K562 (cell line): ENCODE results near the gene POLD1. TPM values are rescaled to one million over a fixed set of nuclear protein-coding genes. Genes with fewer than 3 reads are reported as not detected.
A peak's percentile ranks its signal among the peaks of the same experiment; 100 is the strongest.

Experiments used
- BRF1 ChIP-seq: IDR thresholded peaks from 3 replicates; pipeline ENCODE4 v1.6.1; 2011; ENCODE audit warnings: borderline replicate concordance, mild to moderate bottlenecking; ENCODE audit not compliant: insufficient read length; ENCODE audit errors: extremely low read depth
- DEAF1 ChIP-seq: fragments of 450-650 bp; formaldehyde crosslinking; IDR thresholded peaks from 2 replicates; pipeline ENCODE4 v1.4.0; 2020; ENCODE audit warnings: mild to moderate bottlenecking, moderate library complexity
- DMBX1 ChIP-seq: fragments of 250-450 bp; sonication (Bioruptor Pico); IDR thresholded peaks from 2 replicates; pipeline ENCODE4 v1.8.0; 2022; ENCODE audit warnings: inconsistent platforms, mild to moderate bottlenecking, moderate library complexity, borderline replicate concordance
- E2F1 ChIP-seq: sonication (generic); formaldehyde crosslinking; IDR thresholded peaks from 2 replicates; pipeline ENCODE4 v1.8.1; 2023; ENCODE audit warnings: mild to moderate bottlenecking, missing genetic modification reagents, moderate library complexity
- HMGN3 ChIP-seq: IDR thresholded peaks from 2 replicates; pipeline ENCODE4 v1.6.1; 2011; ENCODE audit warnings: borderline replicate concordance, low read depth, mild to moderate bottlenecking, mixed read lengths, low read length; ENCODE audit not compliant: insufficient read length; ENCODE audit errors: extremely low read depth
- IRF9 ChIP-seq: fragments of 450-650 bp; IDR thresholded peaks from 2 replicates; pipeline ENCODE4 v1.6.1; 2016; ENCODE audit warnings: missing biosample characterization, missing genetic modification characterization
- MXD1 ChIP-seq: fragments of 250-450 bp; sonication (Bioruptor Pico); IDR thresholded peaks from 2 replicates; pipeline ENCODE4 v1.8.0; 2021; ENCODE audit warnings: borderline replicate concordance, mild to moderate bottlenecking, moderate library complexity; ENCODE audit not compliant: poor library complexity, severe bottlenecking
- OTX1 ChIP-seq: fragments of 450-650 bp; formaldehyde crosslinking; IDR thresholded peaks from 2 replicates; pipeline ENCODE4 v1.4.0; 2022; ENCODE audit warnings: mild to moderate bottlenecking
- POLR3A ChIP-seq: IDR thresholded peaks from 2 replicates; pipeline ENCODE4 v1.6.1; 2011; ENCODE audit warnings: borderline replicate concordance, mild to moderate bottlenecking, moderate library complexity; ENCODE audit not compliant: insufficient read length, insufficient read depth; ENCODE audit errors: extremely low read depth
- RUNX1 ChIP-seq: sonication (generic); IDR thresholded peaks from 2 replicates; pipeline ENCODE4 v1.6.1; 2016; ENCODE audit warnings: antibody characterized with exemption, low read depth
- SLC30A9 ChIP-seq: fragments of 250-450 bp; sonication (Bioruptor Pico); IDR thresholded peaks from 2 replicates; pipeline ENCODE4 v1.8.0; 2022; ENCODE audit warnings: mild to moderate bottlenecking, moderate library complexity
- SMARCA4 ChIP-seq: fragments of 450-650 bp; IDR thresholded peaks from 2 replicates; pipeline ENCODE4 v1.6.1; 2016
- STAT5A ChIP-seq: IDR thresholded peaks from 2 replicates; pipeline ENCODE4 v1.6.1; 2012; ENCODE audit warnings: low read length, inconsistent platforms, borderline replicate concordance
- STAT5B ChIP-seq: fragments of 250-450 bp; sonication (Bioruptor Pico); IDR thresholded peaks from 2 replicates; pipeline ENCODE4 v1.8.0; 2021; ENCODE audit warnings: mild to moderate bottlenecking, inconsistent platforms
- TARDBP ChIP-seq: fragments of 450-650 bp; IDR thresholded peaks from 2 replicates; pipeline ENCODE4 v1.6.1; 2016
- ZBTB33 ChIP-seq: sonication (generic); formaldehyde crosslinking; IDR thresholded peaks from 2 replicates; pipeline ENCODE4 v1.8.1; 2023; ENCODE audit warnings: mild to moderate bottlenecking, missing genetic modification reagents
- ZFP1 ChIP-seq: fragments of 450-650 bp; formaldehyde crosslinking; IDR thresholded peaks from 2 replicates; pipeline ENCODE4 v1.4.0; 2020; ENCODE audit warnings: mild to moderate bottlenecking, mixed read lengths
- ZFP30 ChIP-seq: fragments of 250-450 bp; sonication (Bioruptor Pico); IDR thresholded peaks from 2 replicates; pipeline ENCODE4 v1.8.0; 2022; ENCODE audit warnings: moderate library complexity, mild to moderate bottlenecking, inconsistent platforms, borderline replicate concordance
- ZNF146 ChIP-seq: IDR thresholded peaks from one replicate; pipeline ENCODE4 v1.6.1; 2018; ENCODE audit warnings: missing compliant biosample characterization; ENCODE audit not compliant: unreplicated experiment
- ZNF586 ChIP-seq: fragments of 450-650 bp; formaldehyde crosslinking; conservative IDR thresholded peaks from 2 replicates; pipeline ENCODE4 v1.4.0; 2020; ENCODE audit warnings: mild to moderate bottlenecking, moderate library complexity
- ZNF77 ChIP-seq: fragments of 250-450 bp; sonication (Bioruptor Pico); IDR thresholded peaks from 2 replicates; pipeline ENCODE4 v1.5.0; 2020
- polyA plus RNA-seq, 8 experiments: library from polyadenylated mRNA; depleted of rRNA in 4 of 8; stranded (reverse) in 5 of 8; unstranded in 3 of 8; fragments of >200 nt; fragmentation: Nextera tagmentation in 2 of 8; fragmentation: Illumina TruSeq in 1 of 8; extraction: Ambion mirVana in 2 of 8; extraction: Trizol in 1 of 8; gene quantifications; 2 replicates each; pipeline versions ENCODE4 v1.2.1 to v1.2.3, GENCODE V29; 2011 to 2014; ENCODE audit warnings: inconsistent platforms in 1 of 8, missing spikeins in 1 of 8
- total RNA-seq, 7 experiments: library from RNA; depleted of rRNA in 6 of 7; stranded (reverse); fragments of >200 nt in 6 of 7; fragmentation: Illumina TruSeq in 2 of 7; extraction: Trizol in 2 of 7; gene quantifications; 2 replicates each; pipeline versions ENCODE4 v1.2.1 to v1.2.3, GENCODE V29; 2011 to 2021; ENCODE audit warnings: low replicate concordance in 1 of 7

Gene POLD1
- total and polyA plus RNA-seq, 9 of the 15 experiments (the other 6 are each of a cell fraction or from before 2014, with no cell fraction given), result 1.3 to 312 (median 47.8) TPM

GRCh38 chr19:50358483-50359327 lies 25.4 kb upstream of the POLD1 start (continued):
- 0 out of 2 replicates have a peak, but pooled peaks have one; percentile 34 for TF ChIP-seq RUNX1
- no peak for TF ChIP-seq ZNF146
- TF ChIP-seq POLR3A, result no peak
- TF ChIP-seq ZFP30, result no peak
- no peak for TF ChIP-seq ZNF77 (CRISPR knock-in tag)
- TF ChIP-seq DEAF1 (CRISPR knock-in tag), result no peak
- TF ChIP-seq BRF1, result no peak
- TF ChIP-seq E2F1 (CRISPR knock-in tag), result no peak
- TF ChIP-seq ZBTB33 (CRISPR knock-in tag), result no peak
- no peak for TF ChIP-seq ZNF586 (CRISPR knock-in tag)
- peak; percentile 55; the same call in 1 of the 2 replicates for TF ChIP-seq DMBX1
- TF ChIP-seq HMGN3, result no peak
- 0 out of 2 replicates have a peak, but pooled peaks have one; percentile 23 for TF ChIP-seq SMARCA4
- peak; percentile 99 for TF ChIP-seq TARDBP
- TF ChIP-seq SLC30A9 (CRISPR knock-in tag), result no peak
- TF ChIP-seq MXD1 (CRISPR knock-in tag), result no peak
- peak; percentile 79 for TF ChIP-seq IRF9 (tag)
- peak; percentile 90; the same call in 1 of the 2 replicates for TF ChIP-seq OTX1 (CRISPR knock-in tag)
- TF ChIP-seq STAT5A, result no peak
- TF ChIP-seq ZFP1 (CRISPR knock-in tag), result no peak
- no peak for TF ChIP-seq STAT5B (CRISPR knock-in tag)
